ENCODE measurements around the gene MAP7. TPM values are rescaled to one million over a fixed set of nuclear protein-coding genes. Genes with fewer than 3 reads are reported as not detected.
"Not testable (repeated sequence)": the region's sequence is repeated elsewhere in the genome, so short reads cannot be mapped to it uniquely, and the experiment has no call there.

Gene MAP7
- total RNA-seq, 4 donors from 2014 or later, result 16.5 to 47.1 (median 38.8) TPM

DNA sequence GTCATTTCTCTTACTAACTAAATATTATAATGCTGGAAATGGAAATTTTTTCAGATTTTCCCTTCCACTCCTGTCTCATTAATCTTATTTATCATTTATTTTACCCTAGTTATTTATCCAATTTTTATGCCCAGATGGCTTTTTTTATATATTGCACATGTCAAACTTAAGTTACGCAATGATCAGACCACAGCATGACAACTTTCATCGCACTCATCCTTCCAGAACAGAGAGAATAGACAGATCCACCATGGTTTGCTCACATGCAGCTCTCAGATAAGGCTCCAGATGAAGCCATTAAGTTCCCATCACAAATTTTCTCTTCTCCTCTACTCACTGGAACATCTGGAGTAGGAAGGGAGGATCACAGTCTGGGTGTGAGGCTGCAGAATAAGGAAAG lies 48.7 kb downstream of the MAP7 start:
- H3K27me3 ChIP-seq, result no peaks in the 10 kb centered on the region
- no peak for TF ChIP-seq POLR2A (IDR thresholded peaks at IDR 0.05)
- TF ChIP-seq, protein P1, sequence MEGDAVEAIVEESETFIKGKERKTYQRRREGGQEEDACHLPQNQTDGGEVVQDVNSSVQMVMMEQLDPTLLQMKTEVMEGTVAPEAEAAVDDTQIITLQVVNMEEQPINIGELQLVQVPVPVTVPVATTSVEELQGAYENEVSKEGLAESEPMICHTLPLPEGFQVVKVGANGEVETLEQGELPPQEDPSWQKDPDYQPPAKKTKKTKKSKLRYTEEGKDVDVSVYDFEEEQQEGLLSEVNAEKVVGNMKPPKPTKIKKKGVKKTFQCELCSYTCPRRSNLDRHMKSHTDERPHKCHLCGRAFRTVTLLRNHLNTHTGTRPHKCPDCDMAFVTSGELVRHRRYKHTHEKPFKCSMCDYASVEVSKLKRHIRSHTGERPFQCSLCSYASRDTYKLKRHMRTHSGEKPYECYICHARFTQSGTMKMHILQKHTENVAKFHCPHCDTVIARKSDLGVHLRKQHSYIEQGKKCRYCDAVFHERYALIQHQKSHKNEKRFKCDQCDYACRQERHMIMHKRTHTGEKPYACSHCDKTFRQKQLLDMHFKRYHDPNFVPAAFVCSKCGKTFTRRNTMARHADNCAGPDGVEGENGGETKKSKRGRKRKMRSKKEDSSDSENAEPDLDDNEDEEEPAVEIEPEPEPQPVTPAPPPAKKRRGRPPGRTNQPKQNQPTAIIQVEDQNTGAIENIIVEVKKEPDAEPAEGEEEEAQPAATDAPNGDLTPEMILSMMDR (IDR thresholded peaks at IDR 0.05), result no peak

DNA sequence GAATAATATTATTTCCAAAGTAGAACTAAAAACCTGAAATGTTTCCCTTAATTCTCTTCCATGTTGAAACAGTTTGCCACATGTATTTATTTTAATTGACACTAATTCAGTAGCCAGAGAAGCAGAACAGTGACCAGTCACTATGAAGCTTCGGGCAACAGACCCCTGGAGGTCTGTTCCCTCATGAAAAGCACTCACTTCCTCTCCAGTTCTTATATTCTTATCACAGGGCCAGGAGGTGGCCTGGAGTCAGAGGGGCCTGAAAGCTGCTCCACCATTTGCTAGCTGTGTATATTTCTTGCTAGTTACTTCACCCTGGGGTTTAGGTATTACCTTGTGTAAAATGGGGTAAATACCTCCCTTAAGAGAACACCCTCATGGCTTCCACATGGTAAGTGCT lies 49.1 kb downstream of the MAP7 start:
- H3K27me3 ChIP-seq, result no peaks in the 10 kb centered on the region
- DNase-seq, result no peak
- no peaks in the 10 kb centered on the region for H3K9me3 ChIP-seq
- H3K4me3 ChIP-seq, result no peak overlapping the region
- no peak overlapping the region for H3K27ac ChIP-seq
- H3K36me3 ChIP-seq, result no peaks in the 10 kb centered on the region
- no peaks in the 10 kb centered on the region for H3K4me1 ChIP-seq
- no peak for TF ChIP-seq POLR2A (IDR thresholded peaks at IDR 0.05)
- TF ChIP-seq, protein P1 (IDR thresholded peaks at IDR 0.05), result no peak

More for the DNA sequence above, 48.7 kb downstream of the MAP7 start:
- Histone ChIP-seq H3K4me3 (no peak overlapping the region), H3K36me3 (no peaks in the 10 kb centered on the region), H3K4me1 (no peaks in the 10 kb centered on the region), H3K27ac (no peak overlapping the region), H3K9me3 (no peaks in the 10 kb centered on the region)
- no peak for DNase-seq

DNA sequence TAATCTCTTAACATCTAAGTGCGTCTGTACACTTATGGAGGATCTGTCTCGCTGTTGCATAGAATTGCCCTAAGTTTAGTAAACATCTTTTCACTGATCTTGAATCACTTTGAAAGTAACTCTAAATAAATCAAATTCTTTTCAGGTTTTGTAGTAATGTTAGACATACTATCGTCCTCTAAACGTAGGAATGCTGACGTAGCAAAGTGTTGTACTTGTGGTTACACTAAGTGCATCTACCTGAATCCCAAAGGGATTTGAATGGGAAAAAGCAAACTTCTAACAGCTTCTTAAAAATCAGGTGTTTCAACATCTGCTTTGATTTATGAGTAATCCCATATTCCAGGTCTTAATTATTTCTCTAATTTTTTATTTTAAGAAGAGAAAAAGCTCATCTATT lies 49.8 kb downstream of the MAP7 start:
- no peaks in the 10 kb centered on the region for H3K36me3 ChIP-seq
- no peak overlapping the region for H3K4me3 ChIP-seq
- no peak for DNase-seq
- H3K27me3 ChIP-seq, result no peaks in the 10 kb centered on the region
- no peak overlapping the region for H3K27ac ChIP-seq
- TF ChIP-seq POLR2A (IDR thresholded peaks at IDR 0.05), result no peak
- TF ChIP-seq, protein P1 (IDR thresholded peaks at IDR 0.05), result no peak
- no peaks in the 10 kb centered on the region for H3K9me3 ChIP-seq
- H3K4me1 ChIP-seq, result no peaks in the 10 kb centered on the region

DNA sequence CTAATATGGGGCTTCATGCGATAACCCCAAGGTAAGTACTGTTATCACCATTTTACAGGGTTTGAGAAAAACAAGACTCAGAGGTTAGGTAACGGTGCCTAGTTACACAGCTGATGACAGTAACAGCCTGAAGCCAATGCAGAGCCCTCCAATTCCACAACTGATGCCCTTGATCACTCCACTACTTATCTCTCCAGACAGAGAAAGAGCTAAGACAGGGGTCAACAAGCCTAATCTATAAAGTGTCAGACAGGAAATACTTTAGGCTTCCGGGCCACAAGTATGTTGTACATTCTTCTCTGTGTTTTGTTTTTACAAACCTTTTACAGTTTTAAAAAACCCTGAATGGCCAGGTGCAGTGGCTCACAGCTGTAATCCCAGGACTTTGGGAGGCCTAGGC lies 50.9 kb downstream of the MAP7 start:
- H3K4me1 ChIP-seq, result no peaks in the 10 kb centered on the region
- no peak overlapping the region for H3K4me3 ChIP-seq
- H3K36me3 ChIP-seq, result no peaks in the 10 kb centered on the region

DNA sequence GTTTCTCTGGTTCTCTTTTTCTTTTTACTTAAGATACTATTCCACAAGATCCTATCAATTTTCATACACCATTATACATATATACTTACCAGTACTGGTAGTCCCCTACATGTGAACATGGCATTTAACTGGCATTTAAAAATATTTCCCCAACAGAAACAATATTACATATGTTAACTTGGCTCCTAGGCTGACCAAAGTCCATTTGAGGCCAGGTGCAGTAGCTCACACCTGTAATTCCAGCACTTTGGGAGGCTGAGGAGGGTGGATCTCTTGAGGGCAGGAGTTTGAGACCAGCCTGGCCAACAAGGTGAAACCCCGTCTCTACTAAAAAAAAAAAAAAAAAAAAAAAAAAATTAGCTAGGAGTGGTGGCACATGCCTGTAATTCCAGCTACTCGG lies 53.8 kb downstream of the MAP7 start:
- not testable (repeated sequence) for H3K4me3 ChIP-seq, H3K36me3 ChIP-seq, DNase-seq, H3K4me1 ChIP-seq, H3K27me3 ChIP-seq, H3K9me3 ChIP-seq, H3K27ac ChIP-seq

More for the DNA sequence above, 50.9 kb downstream of the MAP7 start:
- TF ChIP-seq, protein P1 (IDR thresholded peaks at IDR 0.05), result no peak
- no peak for TF ChIP-seq POLR2A (IDR thresholded peaks at IDR 0.05)
- no peak for DNase-seq
- Histone ChIP-seq H3K27ac (no peak overlapping the region), H3K9me3 (no peaks in the 10 kb centered on the region), H3K27me3 (no peaks in the 10 kb centered on the region)

DNA sequence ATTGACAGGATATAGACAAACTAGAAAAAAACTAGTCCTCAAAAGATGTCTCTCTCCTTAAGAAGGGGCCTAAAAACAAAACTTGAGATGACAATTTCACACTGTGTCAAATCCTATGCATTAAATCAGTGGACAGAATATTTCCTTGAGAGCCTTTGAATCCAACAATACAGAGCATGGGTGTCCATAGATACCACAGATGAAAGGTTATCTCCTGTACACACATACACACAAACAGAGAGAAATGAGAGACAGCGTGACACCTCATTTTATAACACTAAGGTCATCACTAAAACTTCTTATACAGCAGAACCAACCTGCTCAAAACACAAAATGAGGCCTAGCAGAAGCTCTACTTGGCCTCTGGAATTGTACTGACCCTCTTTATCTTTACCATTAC lies 55.5 kb downstream of the MAP7 start:
- Histone ChIP-seq H3K27ac (no peak overlapping the region), H3K27me3 (no peaks in the 10 kb centered on the region), H3K9me3 (no peaks in the 10 kb centered on the region), H3K4me1 (no peaks in the 10 kb centered on the region), H3K36me3 (no peaks in the 10 kb centered on the region), H3K4me3 (no peak overlapping the region)
- no peak for DNase-seq
- TF ChIP-seq, protein P1 (IDR thresholded peaks at IDR 0.05), result no peak
- no peak for TF ChIP-seq POLR2A (IDR thresholded peaks at IDR 0.05)

All from Peyer's patch (tissue), 4 donors.